IPS-15b (cell line): ENCODE data around the gene FLT3LG.

Source experiments
- H3K27me3 ChIP-seq: one replicate; pipeline ENCODE4 v1.6.1; 2013; ENCODE audit warnings: low read length; ENCODE audit not compliant: control insufficient read depth, insufficient read depth
- H3K36me3 ChIP-seq: one replicate; pipeline ENCODE4 v1.6.1; 2013; ENCODE audit warnings: low read length; ENCODE audit not compliant: control insufficient read depth, insufficient read depth
- H3K4me1 ChIP-seq: one replicate; pipeline ENCODE4 v1.6.1; 2013; ENCODE audit warnings: mild to moderate bottlenecking, low read length; ENCODE audit not compliant: control insufficient read depth, insufficient read depth
- H3K4me3 ChIP-seq: one replicate; pipeline ENCODE4 v1.5.1; 2013; ENCODE audit warnings: low read depth, low read length
- H3K9ac ChIP-seq: one replicate; pipeline ENCODE4 v1.6.1; 2013; ENCODE audit warnings: low read depth, mild to moderate bottlenecking, low read length
- H3K9me3 ChIP-seq: one replicate; pipeline ENCODE4 v1.6.1; 2013; ENCODE audit warnings: mild to moderate bottlenecking, low read length; ENCODE audit not compliant: control insufficient read depth, insufficient read depth

FLT3LG gene

GRCh38 chr19:49497047-49497788, 23.2 kb downstream of the FLT3LG start:
- peak overlapping the region; percentile 83 for H3K4me3 ChIP-seq
- peak overlapping the region; percentile 99 for H3K9ac ChIP-seq
- H3K27me3 ChIP-seq = no peaks in the 10 kb centered on the region
- peaks cover 15% of the 10 kb centered on the region for H3K4me1 ChIP-seq
- peaks cover 33% of the 10 kb centered on the region for H3K36me3 ChIP-seq
- H3K9me3 ChIP-seq = no peaks in the 10 kb centered on the region

GRCh38 chr19:49497789-49498103, 23.7 kb downstream of the FLT3LG start:
- Histone ChIP-seq H3K4me3 (peak overlapping the region; percentile 83), H3K9ac (no peak overlapping the region), H3K9me3 (no peaks in the 10 kb centered on the region), H3K27me3 (no peaks in the 10 kb centered on the region), H3K36me3 (peaks cover 33% of the 10 kb centered on the region), H3K4me1 (peaks cover 15% of the 10 kb centered on the region)

GRCh38 chr19:49498475-49498874, 24.5 kb downstream of the FLT3LG start:
- H3K4me1 ChIP-seq = peaks cover 15% of the 10 kb centered on the region
- H3K36me3 ChIP-seq = peaks cover 33% of the 10 kb centered on the region
- H3K4me3 ChIP-seq = peak overlapping the region; percentile 13
- H3K9me3 ChIP-seq = no peaks in the 10 kb centered on the region
- peak overlapping the region; percentile 24 for H3K9ac ChIP-seq
- H3K27me3 ChIP-seq = no peaks in the 10 kb centered on the region

- Histone ChIP-seq H3K27me3 (no peaks in the 10 kb centered on the region), H3K4me3 (peak overlapping the region; percentile 13), H3K36me3 (peaks cover 33% of the 10 kb centered on the region), H3K9ac (peak overlapping the region; percentile 24), H3K9me3 (no peaks in the 10 kb centered on the region), H3K4me1 (peaks cover 15% of the 10 kb centered on the region)
Measured at GRCh38 chr19:49499030-49499670, 25.1 kb downstream of the FLT3LG start.

- Histone ChIP-seq H3K9me3 (no peaks in the 10 kb centered on the region), H3K36me3 (peaks cover 22% of the 10 kb centered on the region), H3K27me3 (no peaks in the 10 kb centered on the region), H3K9ac (no peak overlapping the region), H3K4me1 (peaks cover 6% of the 10 kb centered on the region), H3K4me3 (no peak overlapping the region)
Measured at GRCh38 chr19:49502866-49503581, 29.0 kb downstream of the FLT3LG start.

GRCh38 chr19:49503582-49503962, 29.6 kb downstream of the FLT3LG start:
- H3K27me3 ChIP-seq = no peaks in the 10 kb centered on the region

GRCh38 chr19:49506575-49507105, 32.6 kb downstream of the FLT3LG start:
- no peaks in the 10 kb centered on the region for H3K36me3 ChIP-seq
- no peak overlapping the region for H3K9ac ChIP-seq

More at GRCh38 chr19:49503582-49503962, 29.6 kb downstream of the FLT3LG start:
- Histone ChIP-seq H3K4me3 (no peak overlapping the region), H3K9me3 (no peaks in the 10 kb centered on the region), H3K4me1 (peaks cover 4% of the 10 kb centered on the region), H3K9ac (no peak overlapping the region), H3K36me3 (peaks cover 17% of the 10 kb centered on the region)

GRCh38 chr19:49507803-49508494, 33.9 kb downstream of the FLT3LG start:
- no peaks in the 10 kb centered on the region for H3K9me3 ChIP-seq
- no peak overlapping the region for H3K9ac ChIP-seq
- H3K4me1 ChIP-seq = peaks cover 2% of the 10 kb centered on the region

More at GRCh38 chr19:49506575-49507105, 32.6 kb downstream of the FLT3LG start:
- Histone ChIP-seq H3K9me3 (no peaks in the 10 kb centered on the region), H3K4me3 (no peak overlapping the region), H3K27me3 (no peaks in the 10 kb centered on the region), H3K4me1 (peaks cover 2% of the 10 kb centered on the region)

GRCh38 chr19:49512970-49513745, 39.1 kb downstream of the FLT3LG start:
- H3K36me3 ChIP-seq = peaks cover 6% of the 10 kb centered on the region
- peak overlapping the region; percentile 65 for H3K4me3 ChIP-seq
- H3K27me3 ChIP-seq = no peaks in the 10 kb centered on the region
- peak overlapping the region; percentile 73 for H3K9ac ChIP-seq
- H3K9me3 ChIP-seq = no peaks in the 10 kb centered on the region
- H3K4me1 ChIP-seq = peaks cover 2% of the 10 kb centered on the region

More at GRCh38 chr19:49507803-49508494, 33.9 kb downstream of the FLT3LG start:
- no peaks in the 10 kb centered on the region for H3K27me3 ChIP-seq
- H3K4me3 ChIP-seq = no peak overlapping the region
- H3K36me3 ChIP-seq = no peaks in the 10 kb centered on the region

- peaks cover 6% of the 10 kb centered on the region for H3K36me3 ChIP-seq
- peaks cover 2% of the 10 kb centered on the region for H3K4me1 ChIP-seq
- H3K9me3 ChIP-seq = no peaks in the 10 kb centered on the region
- H3K4me3 ChIP-seq = peak overlapping the region; percentile 65
- H3K9ac ChIP-seq = peak overlapping the region; percentile 73
- H3K27me3 ChIP-seq = no peaks in the 10 kb centered on the region
Measured at GRCh38 chr19:49513746-49514118, 39.7 kb downstream of the FLT3LG start.

- no peaks in the 10 kb centered on the region for H3K27me3 ChIP-seq
- H3K4me3 ChIP-seq = peak overlapping the region; percentile 65
- H3K36me3 ChIP-seq = peaks cover 6% of the 10 kb centered on the region
- no peaks in the 10 kb centered on the region for H3K9me3 ChIP-seq
- H3K9ac ChIP-seq = peak overlapping the region; percentile 73
- peaks cover 2% of the 10 kb centered on the region for H3K4me1 ChIP-seq
Measured at GRCh38 chr19:49514151-49514550, 40.1 kb downstream of the FLT3LG start.
